Left lobe of liver (tissue), 2 donors: ENCODE data around the gene LGR4. TPM values are rescaled to one million over a fixed set of nuclear protein-coding genes. Genes with fewer than 3 reads are reported as not detected.
A peak's percentile ranks its signal among the peaks of the same experiment; 100 is the strongest.
"Not testable (repeated sequence)": the region's sequence is repeated elsewhere in the genome, so short reads cannot be mapped to it uniquely, and the experiment has no call there.

Source experiments
- ATAC-seq: fragments of 200-7000 bp; cut with Tn5 transposase; one replicate; pipeline ENCODE4 v1.9.1; 2020; ENCODE audit warnings: mild to moderate bottlenecking, moderate library complexity
- DNase-seq: peaks from one replicate; pipeline ENCODE4 v3.0.0-alpha.2; 2020; ENCODE audit warnings: low spot score
- total RNA-seq: library from RNA; stranded (reverse); gene quantifications from one replicate; pipeline ENCODE4 v1.2.1, GENCODE V29; 2021
- donor health status: DM: no; HTN: no; CAD: no; lungs with moderate emphysema.
- donor health status: DM: no; HTN: yes; CAD: no.

Gene LGR4
- total RNA-seq, 1 donor from 2014 or later = 50.8 TPM

- ATAC-seq (no peak), DNase-seq (no peak)
Observed at GRCh38 chr11:27355575-27356104, 117.0 kb downstream of the LGR4 start.

GRCh38 chr11:27354359-27354965 is 118.1 kb downstream of the LGR4 start:
- ATAC-seq (peak; percentile 26), DNase-seq (no peak)

GRCh38 chr11:27353593-27354358 is 118.8 kb downstream of the LGR4 start:
- ATAC-seq = no peak

GRCh38 chr11:27352781-27353180 is 119.8 kb downstream of the LGR4 start:
- ATAC-seq = no peak
- no peak for DNase-seq

More at GRCh38 chr11:27353593-27354358, 118.8 kb downstream of the LGR4 start:
- DNase-seq = no peak

GRCh38 chr11:27350511-27350910 is 122.1 kb downstream of the LGR4 start:
- ATAC-seq (peak; percentile 53), DNase-seq (no peak)

GRCh38 chr11:27349919-27350318 is 122.7 kb downstream of the LGR4 start:
- DNase-seq = no peak
- ATAC-seq = peak; percentile 78

GRCh38 chr11:27348340-27348873 is 124.2 kb downstream of the LGR4 start:
- DNase-seq (no peak), ATAC-seq (no peak)

GRCh38 chr11:27347359-27348339 is 124.9 kb downstream of the LGR4 start:
- no peak for ATAC-seq
- DNase-seq = no peak

GRCh38 chr11:27339941-27340340 is 132.6 kb downstream of the LGR4 start:
- ATAC-seq (no peak), DNase-seq (no peak)

- not testable (repeated sequence) for DNase-seq
- ATAC-seq = peak; percentile 48
Observed at GRCh38 chr11:27334764-27335163, 137.8 kb downstream of the LGR4 start.

- DNase-seq = no peak
- no peak for ATAC-seq
Observed at GRCh38 chr11:27331981-27332380, 140.6 kb downstream of the LGR4 start.

- no peak for ATAC-seq
- DNase-seq = no peak
Observed at GRCh38 chr11:27330633-27331270, 141.8 kb downstream of the LGR4 start.

- ATAC-seq = no peak
Observed at GRCh38 chr11:27329867-27330632, 142.5 kb downstream of the LGR4 start.

GRCh38 chr11:27328614-27329013 is 144.0 kb downstream of the LGR4 start:
- no peak for ATAC-seq
- no peak for DNase-seq

More at GRCh38 chr11:27329867-27330632, 142.5 kb downstream of the LGR4 start:
- no peak for DNase-seq

GRCh38 chr11:27327064-27327463 is 145.5 kb downstream of the LGR4 start:
- DNase-seq, ATAC-seq: not testable (repeated sequence)

GRCh38 chr11:27322196-27322595 is 150.4 kb downstream of the LGR4 start:
- DNase-seq, ATAC-seq: not testable (repeated sequence)

- not testable (repeated sequence) for DNase-seq, ATAC-seq
Observed at GRCh38 chr11:27321340-27321739, 151.2 kb downstream of the LGR4 start.

GRCh38 chr11:27319072-27319471 is 153.5 kb downstream of the LGR4 start:
- DNase-seq = no peak
- ATAC-seq = no peak

- DNase-seq (no peak), ATAC-seq (no peak)
Observed at GRCh38 chr11:27317751-27318150, 154.8 kb downstream of the LGR4 start.
